ENCODE data around the gene ZNF607. TPM values are rescaled to one million over a fixed set of nuclear protein-coding genes. Genes with fewer than 3 reads are reported as not detected.
A peak's percentile ranks its signal among the peaks of the same experiment; 100 is the strongest.

ZNF607 gene
- total and polyA plus RNA-seq, 10 of the 15 experiments (the other 5 are each of a cell fraction or from before 2014, with no cell fraction given), result 0.47 to 5.7 (median 2.2) TPM

DNA sequence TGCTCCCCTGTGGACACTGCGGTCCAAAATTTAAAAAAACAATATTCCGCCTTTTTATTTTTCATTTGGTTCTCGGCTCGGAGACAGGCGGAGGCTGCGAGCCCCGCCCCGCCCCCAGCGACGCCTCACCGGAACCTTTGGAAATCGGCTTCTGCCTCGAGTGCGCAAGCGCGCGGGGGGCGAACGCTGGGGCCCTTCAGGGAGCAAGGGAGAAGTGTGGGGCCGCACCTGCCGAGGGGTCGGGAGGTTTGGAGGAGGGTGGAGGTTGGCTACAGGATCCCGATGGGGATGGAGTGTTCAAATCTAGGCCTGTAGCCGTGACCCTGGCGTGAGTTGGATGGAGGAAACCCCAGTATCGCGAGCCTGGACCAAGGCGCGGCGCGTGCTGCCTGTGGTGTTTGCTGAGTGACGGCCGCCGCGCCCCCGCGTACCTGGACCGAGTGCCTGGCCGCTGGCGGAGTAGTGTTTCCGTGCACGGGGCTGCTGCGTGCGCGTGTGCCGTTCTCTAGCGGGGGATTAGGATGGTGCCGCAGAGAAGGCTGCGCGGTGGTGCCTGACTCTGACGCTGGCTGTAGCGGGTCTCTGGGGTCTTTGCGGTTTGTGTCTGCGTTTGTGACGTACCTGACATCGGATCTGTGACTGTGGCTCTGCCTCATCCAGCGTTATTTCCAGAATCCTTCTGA, 63.7 kb downstream of the ZNF607 start (continued):
- TF ChIP-seq, protein P1, sequence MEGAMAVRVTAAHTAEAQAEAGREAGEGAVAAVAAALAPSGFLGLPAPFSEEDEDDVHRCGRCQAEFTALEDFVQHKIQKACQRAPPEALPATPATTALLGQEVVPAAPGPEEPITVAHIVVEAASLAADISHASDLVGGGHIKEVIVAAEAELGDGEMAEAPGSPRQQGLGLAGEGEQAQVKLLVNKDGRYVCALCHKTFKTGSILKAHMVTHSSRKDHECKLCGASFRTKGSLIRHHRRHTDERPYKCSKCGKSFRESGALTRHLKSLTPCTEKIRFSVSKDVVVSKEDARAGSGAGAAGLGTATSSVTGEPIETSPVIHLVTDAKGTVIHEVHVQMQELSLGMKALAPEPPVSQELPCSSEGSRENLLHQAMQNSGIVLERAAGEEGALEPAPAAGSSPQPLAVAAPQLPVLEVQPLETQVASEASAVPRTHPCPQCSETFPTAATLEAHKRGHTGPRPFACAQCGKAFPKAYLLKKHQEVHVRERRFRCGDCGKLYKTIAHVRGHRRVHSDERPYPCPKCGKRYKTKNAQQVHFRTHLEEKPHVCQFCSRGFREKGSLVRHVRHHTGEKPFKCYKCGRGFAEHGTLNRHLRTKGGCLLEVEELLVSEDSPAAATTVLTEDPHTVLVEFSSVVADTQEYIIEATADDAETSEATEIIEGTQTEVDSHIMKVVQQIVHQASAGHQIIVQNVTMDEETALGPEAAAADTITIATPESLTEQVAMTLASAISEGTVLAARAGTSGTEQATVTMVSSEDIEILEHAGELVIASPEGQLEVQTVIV (IDR thresholded peaks at IDR 0.05; ENCODE audit: borderline replicate concordance, partially characterized antibody), result no peak
- TF ChIP-seq ZZZ3 (IDR thresholded peaks at IDR 0.05; ENCODE audit: control insufficient read depth, insufficient read length, low read depth), result no peak
- TF ChIP-seq, protein P2, sequence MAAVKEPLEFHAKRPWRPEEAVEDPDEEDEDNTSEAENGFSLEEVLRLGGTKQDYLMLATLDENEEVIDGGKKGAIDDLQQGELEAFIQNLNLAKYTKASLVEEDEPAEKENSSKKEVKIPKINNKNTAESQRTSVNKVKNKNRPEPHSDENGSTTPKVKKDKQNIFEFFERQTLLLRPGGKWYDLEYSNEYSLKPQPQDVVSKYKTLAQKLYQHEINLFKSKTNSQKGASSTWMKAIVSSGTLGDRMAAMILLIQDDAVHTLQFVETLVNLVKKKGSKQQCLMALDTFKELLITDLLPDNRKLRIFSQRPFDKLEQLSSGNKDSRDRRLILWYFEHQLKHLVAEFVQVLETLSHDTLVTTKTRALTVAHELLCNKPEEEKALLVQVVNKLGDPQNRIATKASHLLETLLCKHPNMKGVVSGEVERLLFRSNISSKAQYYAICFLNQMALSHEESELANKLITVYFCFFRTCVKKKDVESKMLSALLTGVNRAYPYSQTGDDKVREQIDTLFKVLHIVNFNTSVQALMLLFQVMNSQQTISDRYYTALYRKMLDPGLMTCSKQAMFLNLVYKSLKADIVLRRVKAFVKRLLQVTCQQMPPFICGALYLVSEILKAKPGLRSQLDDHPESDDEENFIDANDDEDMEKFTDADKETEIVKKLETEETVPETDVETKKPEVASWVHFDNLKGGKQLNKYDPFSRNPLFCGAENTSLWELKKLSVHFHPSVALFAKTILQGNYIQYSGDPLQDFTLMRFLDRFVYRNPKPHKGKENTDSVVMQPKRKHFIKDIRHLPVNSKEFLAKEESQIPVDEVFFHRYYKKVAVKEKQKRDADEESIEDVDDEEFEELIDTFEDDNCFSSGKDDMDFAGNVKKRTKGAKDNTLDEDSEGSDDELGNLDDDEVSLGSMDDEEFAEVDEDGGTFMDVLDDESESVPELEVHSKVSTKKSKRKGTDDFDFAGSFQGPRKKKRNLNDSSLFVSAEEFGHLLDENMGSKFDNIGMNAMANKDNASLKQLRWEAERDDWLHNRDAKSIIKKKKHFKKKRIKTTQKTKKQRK (IDR thresholded peaks at IDR 0.05; ENCODE audit: low read depth, low read length), result no peak
- TF ChIP-seq, protein P3, sequence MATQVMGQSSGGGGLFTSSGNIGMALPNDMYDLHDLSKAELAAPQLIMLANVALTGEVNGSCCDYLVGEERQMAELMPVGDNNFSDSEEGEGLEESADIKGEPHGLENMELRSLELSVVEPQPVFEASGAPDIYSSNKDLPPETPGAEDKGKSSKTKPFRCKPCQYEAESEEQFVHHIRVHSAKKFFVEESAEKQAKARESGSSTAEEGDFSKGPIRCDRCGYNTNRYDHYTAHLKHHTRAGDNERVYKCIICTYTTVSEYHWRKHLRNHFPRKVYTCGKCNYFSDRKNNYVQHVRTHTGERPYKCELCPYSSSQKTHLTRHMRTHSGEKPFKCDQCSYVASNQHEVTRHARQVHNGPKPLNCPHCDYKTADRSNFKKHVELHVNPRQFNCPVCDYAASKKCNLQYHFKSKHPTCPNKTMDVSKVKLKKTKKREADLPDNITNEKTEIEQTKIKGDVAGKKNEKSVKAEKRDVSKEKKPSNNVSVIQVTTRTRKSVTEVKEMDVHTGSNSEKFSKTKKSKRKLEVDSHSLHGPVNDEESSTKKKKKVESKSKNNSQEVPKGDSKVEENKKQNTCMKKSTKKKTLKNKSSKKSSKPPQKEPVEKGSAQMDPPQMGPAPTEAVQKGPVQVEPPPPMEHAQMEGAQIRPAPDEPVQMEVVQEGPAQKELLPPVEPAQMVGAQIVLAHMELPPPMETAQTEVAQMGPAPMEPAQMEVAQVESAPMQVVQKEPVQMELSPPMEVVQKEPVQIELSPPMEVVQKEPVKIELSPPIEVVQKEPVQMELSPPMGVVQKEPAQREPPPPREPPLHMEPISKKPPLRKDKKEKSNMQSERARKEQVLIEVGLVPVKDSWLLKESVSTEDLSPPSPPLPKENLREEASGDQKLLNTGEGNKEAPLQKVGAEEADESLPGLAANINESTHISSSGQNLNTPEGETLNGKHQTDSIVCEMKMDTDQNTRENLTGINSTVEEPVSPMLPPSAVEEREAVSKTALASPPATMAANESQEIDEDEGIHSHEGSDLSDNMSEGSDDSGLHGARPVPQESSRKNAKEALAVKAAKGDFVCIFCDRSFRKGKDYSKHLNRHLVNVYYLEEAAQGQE (IDR thresholded peaks at IDR 0.05; ENCODE audit: low read depth, low read length), result no peak
- TF ChIP-seq JUND (IDR thresholded peaks at IDR 0.05; ENCODE audit: low read depth, low read length), result no peak
- TF ChIP-seq CBFB (IDR thresholded peaks at IDR 0.05; ENCODE audit: low read depth), result peak; percentile 68
- TF ChIP-seq, protein P4, sequence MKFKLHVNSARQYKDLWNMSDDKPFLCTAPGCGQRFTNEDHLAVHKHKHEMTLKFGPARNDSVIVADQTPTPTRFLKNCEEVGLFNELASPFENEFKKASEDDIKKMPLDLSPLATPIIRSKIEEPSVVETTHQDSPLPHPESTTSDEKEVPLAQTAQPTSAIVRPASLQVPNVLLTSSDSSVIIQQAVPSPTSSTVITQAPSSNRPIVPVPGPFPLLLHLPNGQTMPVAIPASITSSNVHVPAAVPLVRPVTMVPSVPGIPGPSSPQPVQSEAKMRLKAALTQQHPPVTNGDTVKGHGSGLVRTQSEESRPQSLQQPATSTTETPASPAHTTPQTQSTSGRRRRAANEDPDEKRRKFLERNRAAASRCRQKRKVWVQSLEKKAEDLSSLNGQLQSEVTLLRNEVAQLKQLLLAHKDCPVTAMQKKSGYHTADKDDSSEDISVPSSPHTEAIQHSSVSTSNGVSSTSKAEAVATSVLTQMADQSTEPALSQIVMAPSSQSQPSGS (IDR thresholded peaks at IDR 0.05; ENCODE audit: low read length), result no peak
- TF ChIP-seq HCFC1 (IDR thresholded peaks at IDR 0.05; ENCODE audit: low read length), result no peak
- TF ChIP-seq HDAC6 (IDR thresholded peaks at IDR 0.05; ENCODE audit: unreplicated experiment), result no peak
- TF ChIP-seq HDGF (IDR thresholded peaks at IDR 0.05), result peak; percentile 56; the same call in 1 of the 2 replicates
- TF ChIP-seq TCF3 (IDR thresholded peaks at IDR 0.05; ENCODE audit: borderline replicate concordance, insufficient read depth, low read depth, low read length), result 0 out of 2 replicates have a peak, but pooled peaks have one; percentile 35
- TF ChIP-seq TCF12 (IDR thresholded peaks at IDR 0.05; ENCODE audit: low read depth, low read length), result no peak; the same call in 1 of the 2 replicates
- TF ChIP-seq NFYB (IDR thresholded peaks at IDR 0.05; ENCODE audit: insufficient read depth, low read depth, low read length), result no peak
- TF ChIP-seq ZNF217 (IDR thresholded peaks at IDR 0.05), result peak; percentile 18; the same call in 1 of the 2 replicates
- TF ChIP-seq MYB (IDR thresholded peaks at IDR 0.05; ENCODE audit: borderline replicate concordance, low read depth, low read length), result no peak
- peak; percentile 75 for TF ChIP-seq MYC (IDR thresholded peaks at IDR 0.05; ENCODE audit: insufficient read depth, insufficient read length, insufficient replicate concordance, low read length, severe bottlenecking)
- no peak for TF ChIP-seq RBBP5 (conservative IDR thresholded peaks at IDR 0.05)
- no peak for TF ChIP-seq RB1 (IDR thresholded peaks at IDR 0.05; ENCODE audit: borderline replicate concordance)
- TF ChIP-seq SUPT20H (IDR thresholded peaks at IDR 0.05; ENCODE audit: borderline replicate concordance, control insufficient read depth, low read depth, low read length), result no peak
